Kidney glomerular epithelial cell (primary cell): ENCODE data around the gene TNFSF4.
"Not testable (repeated sequence)": the region's sequence is repeated elsewhere in the genome, so short reads cannot be mapped to it uniquely, and the experiment has no call there.

Source experiments
- DNase-seq: peaks from one replicate; lab custom pipeline; 2025; lab: John Stamatoyannopoulos, UW

TNFSF4 gene, protein sequence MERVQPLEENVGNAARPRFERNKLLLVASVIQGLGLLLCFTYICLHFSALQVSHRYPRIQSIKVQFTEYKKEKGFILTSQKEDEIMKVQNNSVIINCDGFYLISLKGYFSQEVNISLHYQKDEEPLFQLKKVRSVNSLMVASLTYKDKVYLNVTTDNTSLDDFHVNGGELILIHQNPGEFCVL

GRCh38 chr1:173206816-173207568 is at the start of gene TNFSF4:
Gene TNFSF4 (minus strand): TSS chr1:173207331. CDS start chr1:173207176, 155 bp downstream.
- DNase-seq: no peak

GRCh38 chr1:173255214-173255813 is 48.2 kb upstream of the TNFSF4 start:
- DNase-seq: peak; percentile 54

DNA sequence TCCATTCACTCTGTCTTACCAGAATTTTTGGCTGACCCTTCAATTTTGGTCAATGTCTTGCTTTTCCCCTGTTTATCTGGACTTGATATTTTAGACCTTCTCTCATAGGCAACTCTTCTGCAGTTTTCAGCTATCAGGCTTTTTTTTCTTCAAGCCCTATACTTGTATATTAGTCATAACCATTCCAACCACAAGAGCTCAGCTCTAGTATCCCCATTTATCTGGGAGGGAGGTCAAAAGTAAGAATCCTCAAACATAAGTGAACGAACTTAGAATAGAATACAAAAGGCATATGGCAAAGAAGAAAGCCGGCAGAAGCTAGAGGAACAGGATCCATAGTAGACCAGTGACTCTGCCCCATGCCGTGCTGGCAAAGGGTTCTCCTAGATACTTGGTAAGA is 45.9 kb upstream of the TNFSF4 start:
- no peak for DNase-seq

- DNase-seq: no peak
These were observed 42.2 kb upstream of the TNFSF4 start for GRCh38 chr1:173249349-173249748.

- no peak for DNase-seq
These were observed 41.3 kb upstream of the TNFSF4 start for GRCh38 chr1:173248247-173248940.

GRCh38 chr1:173245892-173246291 is 38.8 kb upstream of the TNFSF4 start:
- no peak for DNase-seq

- DNase-seq: no peak
These were observed 36.2 kb upstream of the TNFSF4 start for GRCh38 chr1:173243300-173243699.

- no peak for DNase-seq
These were observed 34.6 kb upstream of the TNFSF4 start for GRCh38 chr1:173241528-173242347.

- no peak for DNase-seq
These were observed 33.5 kb upstream of the TNFSF4 start for GRCh38 chr1:173240609-173241008.

DNA sequence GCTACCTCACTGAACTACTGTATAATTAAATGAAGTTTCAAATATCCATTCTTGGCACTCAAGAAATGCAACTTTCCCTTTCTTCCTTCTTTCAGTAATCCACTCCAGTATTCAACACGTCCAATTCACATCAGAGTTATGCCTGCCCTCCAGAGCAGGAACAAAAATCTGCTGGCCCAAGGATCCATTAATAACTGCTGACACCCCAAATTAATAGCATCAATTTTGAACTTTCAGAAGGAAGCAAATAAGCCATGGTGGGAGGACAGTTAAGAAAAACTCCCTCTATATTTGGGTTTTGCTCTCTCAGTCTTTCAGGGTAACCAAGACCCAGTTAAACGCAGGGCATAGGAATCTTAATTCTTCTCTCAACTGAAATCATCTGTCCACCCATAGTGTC is 31.9 kb upstream of the TNFSF4 start:
- no peak for DNase-seq

GRCh38 chr1:173234899-173235298 is 27.8 kb upstream of the TNFSF4 start:
- DNase-seq: no peak

- DNase-seq: not testable (repeated sequence)
These were observed 27.3 kb upstream of the TNFSF4 start for GRCh38 chr1:173234434-173234833.

DNA sequence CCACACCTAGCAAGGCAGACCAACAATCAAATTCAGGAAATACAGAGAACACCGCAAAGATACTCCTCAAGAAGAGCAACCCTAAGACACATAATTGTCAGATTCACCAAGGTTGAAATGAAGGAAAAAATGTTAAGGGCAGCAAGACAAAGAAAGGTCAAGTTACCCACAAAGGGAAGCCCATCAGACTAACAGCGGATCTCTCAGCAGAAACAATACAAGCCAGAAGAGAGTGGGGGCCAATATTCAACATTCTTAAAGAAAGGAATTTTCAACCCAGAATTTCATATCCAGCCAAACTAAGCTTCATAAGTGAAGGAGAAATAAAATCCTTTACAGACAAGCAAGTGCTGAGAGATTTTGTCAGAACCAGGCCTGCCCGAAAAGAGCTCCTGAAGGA is 21.9 kb upstream of the TNFSF4 start:
- DNase-seq: not testable (repeated sequence)

DNA sequence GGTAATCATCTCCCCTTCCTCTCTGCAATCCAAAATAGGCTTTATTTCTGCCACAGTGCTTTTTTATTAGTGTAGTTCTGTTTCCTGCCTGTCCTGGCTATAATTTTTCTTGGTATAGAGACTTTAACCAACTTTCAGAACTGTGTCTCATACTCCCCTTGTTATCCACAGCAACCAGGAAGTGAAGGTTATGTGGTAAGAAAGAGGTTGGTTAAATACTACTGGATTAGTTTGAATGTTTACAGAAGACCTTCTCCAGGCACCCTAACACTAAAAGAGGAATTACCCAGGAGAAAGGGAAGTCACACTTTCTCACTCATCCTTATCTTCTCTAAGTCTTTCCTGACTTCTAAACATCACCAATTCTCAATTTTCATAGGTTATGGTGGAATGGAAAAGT is 17.8 kb upstream of the TNFSF4 start:
- DNase-seq: no peak

- DNase-seq: no peak
These were observed 17.3 kb upstream of the TNFSF4 start for GRCh38 chr1:173224280-173224892.

DNA sequence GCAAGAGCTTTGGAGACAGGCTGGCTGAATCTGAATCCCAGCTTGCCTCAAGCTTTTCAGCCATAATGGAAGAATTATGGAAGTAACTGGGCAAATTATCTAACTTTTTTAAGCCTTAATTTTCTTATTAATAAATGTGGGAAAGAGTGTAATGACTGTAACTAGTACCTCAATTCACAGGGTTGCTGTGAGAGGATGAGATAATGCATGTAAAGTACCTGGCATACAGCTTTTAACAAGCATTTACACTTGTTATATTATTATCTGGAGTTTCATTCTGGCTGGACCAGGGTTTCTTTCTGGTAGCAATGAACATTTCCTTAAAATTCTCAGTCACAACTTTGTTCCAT is 15.9 kb upstream of the TNFSF4 start:
- no peak for DNase-seq

DNA sequence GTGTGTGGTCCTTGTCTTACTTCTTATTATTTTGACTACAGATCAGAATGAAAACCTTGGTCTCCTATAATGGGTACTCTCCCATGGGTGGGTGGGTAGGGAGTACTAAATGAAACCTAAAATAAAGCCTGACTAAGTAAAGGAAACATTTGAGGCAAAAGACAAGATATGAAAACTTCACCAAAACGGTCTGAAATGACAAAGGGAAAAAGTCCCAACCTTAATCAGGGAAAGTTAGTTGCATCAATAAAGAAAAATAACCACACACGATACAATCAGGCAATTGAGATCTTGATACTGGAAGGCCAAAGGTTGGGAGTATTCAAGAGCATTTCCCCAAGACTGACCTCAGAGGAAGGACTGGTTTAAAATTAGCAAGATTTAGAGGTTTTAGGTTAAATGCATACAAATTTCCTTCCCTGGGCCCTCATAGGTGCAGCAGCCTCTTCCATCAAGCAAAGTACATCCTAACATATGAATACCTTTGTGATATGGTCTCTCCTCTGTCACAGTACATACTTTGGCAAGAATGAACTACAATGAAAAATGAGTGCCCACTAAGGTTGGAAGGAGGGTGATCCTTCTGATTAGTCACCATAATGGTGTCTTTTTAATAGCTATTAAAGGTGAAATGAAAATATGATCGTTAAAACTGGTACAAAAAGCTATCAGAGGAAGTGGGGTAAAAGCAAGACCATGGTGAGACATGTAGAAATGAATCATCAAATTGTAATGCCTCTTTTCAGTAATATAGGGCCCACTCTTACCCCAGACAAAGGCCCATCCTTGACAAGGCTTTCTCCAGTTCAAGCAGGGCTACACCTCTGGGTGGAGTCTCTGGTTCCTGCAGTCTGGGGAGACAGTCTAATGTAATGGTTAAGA is 15.3 kb upstream of the TNFSF4 start:
- no peak for DNase-seq

DNA sequence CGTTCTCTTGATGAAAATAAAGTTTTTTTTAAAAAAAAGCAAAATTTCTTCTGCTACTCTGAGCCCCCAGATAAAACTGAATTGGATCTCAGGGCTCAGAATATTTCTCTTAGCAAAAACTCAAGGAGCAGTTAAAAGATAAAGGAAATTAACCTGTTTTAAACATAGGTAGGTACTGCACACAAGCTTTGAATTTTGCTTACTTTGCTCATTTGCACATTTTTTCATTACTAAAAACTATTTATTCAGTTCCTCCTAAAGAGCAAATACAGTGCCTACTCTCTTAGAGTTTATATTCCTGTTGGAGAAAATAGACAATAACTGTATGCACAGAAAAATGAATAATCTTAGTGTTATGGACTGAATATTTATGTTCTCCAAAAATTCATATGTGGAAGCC is 13.0 kb upstream of the TNFSF4 start:
- DNase-seq: no peak

GRCh38 chr1:173213665-173214064 is 6.5 kb upstream of the TNFSF4 start:
- no peak for DNase-seq

- DNase-seq: no peak
These were observed 5.9 kb upstream of the TNFSF4 start for GRCh38 chr1:173212952-173213491.
